Neural crest cell (in vitro differentiated cells): ENCODE measurements around the gene DENND5B. TPM values are rescaled to one million over a fixed set of nuclear protein-coding genes. Genes with fewer than 3 reads are reported as not detected.

Experiments
- DNase-seq: peaks from one replicate; pipeline ENCODE4 v3.0.0; 2021; ENCODE audit warnings: low read depth, mixed read lengths, low spot score
- H3K27ac Mint-ChIP-seq: one replicate; pipeline ENCODE4 v1.8.0; 2021; ENCODE audit warnings: mild to moderate bottlenecking, mixed read lengths; ENCODE audit not compliant: unreplicated experiment
- H3K27me3 Mint-ChIP-seq: 2 replicates; pipeline ENCODE4 v1.8.0; 2021; ENCODE audit warnings: low read depth, mild to moderate bottlenecking, mixed read lengths
- H3K36me3 Mint-ChIP-seq: 2 replicates; pipeline ENCODE4 v1.8.0; 2021; ENCODE audit warnings: low read depth, mild to moderate bottlenecking, mixed read lengths
- H3K4me1 Mint-ChIP-seq: 2 replicates; pipeline ENCODE4 v1.8.0; 2021; ENCODE audit warnings: mixed read lengths
- H3K4me3 Mint-ChIP-seq: one replicate; pipeline ENCODE4 v1.8.0; 2021; ENCODE audit warnings: mild to moderate bottlenecking, mixed read lengths
- H3K9me3 Mint-ChIP-seq: 2 replicates; pipeline ENCODE4 v1.8.0; 2021; ENCODE audit warnings: mixed read lengths
- CTCF ChIP-seq: fragments of 200-600 bp; sonication (generic); conservative IDR thresholded peaks from 2 replicates; pipeline ENCODE4 v1.5.0; 2021; ENCODE audit warnings: antibody characterized with exemption, mild to moderate bottlenecking
- total RNA-seq: library from RNA; stranded (reverse); gene quantifications from 2 replicates; pipeline ENCODE4 v1.2.1, GENCODE V29; 2021

Gene DENND5B
- total RNA-seq, 1 donor from 2014 or later: 33.2 TPM

GRCh38 chr12:31494455-31494854, 96.5 kb downstream of the DENND5B start:
- H3K9me3 Mint-ChIP-seq: no peaks in the 10 kb centered on the region
- H3K4me3 Mint-ChIP-seq: no peak overlapping the region
- H3K27me3 Mint-ChIP-seq: no peaks in the 10 kb centered on the region
- H3K36me3 Mint-ChIP-seq: peaks cover 13% of the 10 kb centered on the region
- no peak overlapping the region for H3K27ac Mint-ChIP-seq
- peaks cover 52% of the 10 kb centered on the region for H3K4me1 Mint-ChIP-seq
- DNase-seq: no peak
- TF ChIP-seq CTCF: no peak

GRCh38 chr12:31492599-31493196, 98.2 kb downstream of the DENND5B start:
- Mint-ChIP-seq H3K4me1 (peaks cover 45% of the 10 kb centered on the region), H3K36me3 (peaks cover 13% of the 10 kb centered on the region)

GRCh38 chr12:31491841-31492598, 98.9 kb downstream of the DENND5B start:
- Mint-ChIP-seq H3K9me3 (no peaks in the 10 kb centered on the region), H3K4me1 (peaks cover 39% of the 10 kb centered on the region), H3K4me3 (peak overlapping the region; percentile 44), H3K36me3 (peaks cover 13% of the 10 kb centered on the region), H3K27ac (peak overlapping the region; percentile 70), H3K27me3 (no peaks in the 10 kb centered on the region)
- DNase-seq: no peak
- no peak for TF ChIP-seq CTCF

More at GRCh38 chr12:31492599-31493196, 98.2 kb downstream of the DENND5B start:
- H3K27ac Mint-ChIP-seq: peak overlapping the region; percentile 85
- no peak for TF ChIP-seq CTCF
- peak overlapping the region; percentile 2 for H3K4me3 Mint-ChIP-seq
- H3K27me3 Mint-ChIP-seq: no peaks in the 10 kb centered on the region
- H3K9me3 Mint-ChIP-seq: no peaks in the 10 kb centered on the region
- DNase-seq: no peak

- Mint-ChIP-seq H3K9me3 (no peaks in the 10 kb centered on the region), H3K27me3 (no peaks in the 10 kb centered on the region), H3K36me3 (peaks cover 13% of the 10 kb centered on the region), H3K4me3 (no peak overlapping the region), H3K4me1 (peaks cover 36% of the 10 kb centered on the region), H3K27ac (peak overlapping the region; percentile 70)
- DNase-seq: no peak
- TF ChIP-seq CTCF: no peak
These were observed 99.6 kb downstream of the DENND5B start for GRCh38 chr12:31491241-31491794.

GRCh38 chr12:31488737-31489338, 102.1 kb downstream of the DENND5B start:
- Mint-ChIP-seq H3K27ac (peak overlapping the region; percentile 35), H3K4me1 (peaks cover 41% of the 10 kb centered on the region), H3K36me3 (peaks cover 6% of the 10 kb centered on the region), H3K4me3 (no peak overlapping the region), H3K27me3 (no peaks in the 10 kb centered on the region), H3K9me3 (no peaks in the 10 kb centered on the region)
- no peak for TF ChIP-seq CTCF
- DNase-seq: no peak
